CD4-positive, alpha-beta T cell (primary cell): Measurements from ENCODE around the gene ZNF831. TPM values are rescaled to one million over a fixed set of nuclear protein-coding genes. Genes with fewer than 3 reads are reported as not detected.

ENCODE experiments used
- ATAC-seq: fragments of 200-7000 bp; cut with Tn5 transposase; one replicate; pipeline ENCODE4 v1.10.0; 2022; ENCODE audit warnings: mild to moderate bottlenecking; ENCODE audit not compliant: poor library complexity
- CTCF ChIA-PET: fragments of 350-600 bp; sonication (Branson Sonifier 250); formaldehyde crosslinking; loops from one replicate; lab custom pipeline; 2021; ENCODE audit warnings: antibody characterized with exemption, inconsistent platforms; lab: Charles Lee
- POLR2A ChIA-PET: fragments of 350-600 bp; sonication (Branson Sonifier 250); formaldehyde crosslinking; loops from one replicate; lab custom pipeline; 2021; ENCODE audit warnings: antibody characterized with exemption, inconsistent platforms; lab: Charles Lee
- DNase-seq, 14 experiments: peaks; one replicate each; pipeline ENCODE4 v3.0.0-alpha.2; 2013 to 2020; ENCODE audit warnings: mixed read lengths in 2 of 14
- H3K27ac ChIP-seq, 2 donors: one replicate each; pipeline versions ENCODE4 v1.5.1 to v1.7.0; 2013; ENCODE audit warnings: low read length in 2 of 2, low read depth in 1 of 2, mild to moderate bottlenecking in 1 of 2
- H3K27me3 ChIP-seq, 2 experiments: 1 replicate in 1 of 2; 2 replicates in 1 of 2; pipeline versions ENCODE4 v1.6.1 to v1.7.0; 2013; ENCODE audit warnings: low read length in 2 of 2, control low read depth in 1 of 2, mild to moderate bottlenecking in 1 of 2, moderate library complexity in 1 of 2; ENCODE audit not compliant: insufficient read depth in 2 of 2, control insufficient read depth in 1 of 2
- H3K36me3 ChIP-seq: one replicate; pipeline ENCODE4 v1.6.1; 2013; ENCODE audit warnings: low read length, control low read depth; ENCODE audit not compliant: insufficient read depth
- H3K4me1 ChIP-seq: one replicate; pipeline ENCODE4 v1.6.1; 2013; ENCODE audit warnings: low read length, control low read depth; ENCODE audit not compliant: insufficient read depth
- H3K4me3 ChIP-seq: one replicate; pipeline ENCODE4 v1.5.1; 2013; ENCODE audit warnings: mild to moderate bottlenecking, low read length, moderate library complexity
- H3K9me3 ChIP-seq, 2 experiments: 1 replicate in 1 of 2; 2 replicates in 1 of 2; pipeline versions ENCODE4 v1.6.1 to v1.7.0; 2013; ENCODE audit warnings: low read length in 2 of 2, mild to moderate bottlenecking in 2 of 2, control low read depth in 1 of 2, moderate library complexity in 1 of 2; ENCODE audit not compliant: control insufficient read depth in 1 of 2, insufficient read depth in 1 of 2
- H3K27ac Mint-ChIP-seq: one replicate; pipeline ENCODE4 v1.8.0; 2020; ENCODE audit warnings: mixed read lengths
- H3K27me3 Mint-ChIP-seq: one replicate; pipeline ENCODE4 v1.8.0; 2021; ENCODE audit warnings: mixed read lengths
- H3K36me3 Mint-ChIP-seq: one replicate; pipeline ENCODE4 v1.8.0; 2021; ENCODE audit warnings: low read depth, mixed read lengths
- H3K4me1 Mint-ChIP-seq: one replicate; pipeline ENCODE4 v1.8.0; 2021; ENCODE audit warnings: low read depth, mixed read lengths
- H3K4me3 Mint-ChIP-seq: one replicate; pipeline ENCODE4 v1.8.0; 2020; ENCODE audit warnings: mild to moderate bottlenecking, mixed read lengths
- H3K9me3 Mint-ChIP-seq: one replicate; pipeline ENCODE4 v1.8.0; 2020; ENCODE audit warnings: mixed read lengths
- intact Hi-C, 2 experiments: fragments of 100-400 bp; cut with DNase I in 1 of 2; cut with micrococcal nuclease in 1 of 2; formaldehyde crosslinking; loops; one replicate each; pipeline versions ENCODE4 v1.15.1 to v1.9.0; 2023 to 2025; cut with DNase I, micrococcal nuclease
- total RNA-seq, 174 experiments: library from RNA in 2 of 174; stranded (reverse) in 2 of 174; gene quantifications; one replicate each; pipeline ENCODE4 v1.2.3 and lab custom pipeline; 2021 to 2026
- TF ChIP-seq, protein P1 (sequence below): fragments of 200-600 bp; IDR thresholded peaks from one replicate; pipeline ENCODE4 v1.8.0; 2022; ENCODE audit warnings: antibody characterized with exemption, mild to moderate bottlenecking

ZNF831 gene
- total RNA-seq, 2 experiments from 2014 or later, result 24.9 to 25.9 TPM

DNA sequence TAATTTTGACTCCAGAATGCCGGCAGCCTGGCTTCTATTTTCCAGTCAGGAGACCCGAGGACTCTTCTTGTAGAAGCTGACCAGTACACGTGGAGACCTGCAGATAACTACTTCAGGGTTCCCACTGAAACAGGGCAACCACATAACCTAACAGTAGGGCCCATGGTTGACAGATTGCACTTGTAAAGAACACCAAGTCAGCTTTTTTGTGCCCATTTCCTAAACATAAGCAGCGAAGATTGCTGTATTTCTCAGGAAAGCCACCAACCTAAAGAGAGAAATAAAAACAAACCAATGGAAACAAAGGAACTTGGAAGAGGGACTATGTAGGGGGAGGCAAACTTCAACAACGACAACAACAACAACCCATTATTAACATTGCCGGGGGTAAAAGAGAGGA is 86.7 kb downstream of the ZNF831 start:
- H3K9me3 ChIP-seq, result peaks cover 0 to 4% of the 10 kb centered on the region in 2 experiments
- Mint-ChIP-seq H3K4me1 (peaks cover 68% of the 10 kb centered on the region), H3K27me3 (no peaks in the 10 kb centered on the region), H3K27ac (peak overlapping the region; percentile 94), H3K4me3 (no peak overlapping the region), H3K36me3 (peaks cover 92% of the 10 kb centered on the region), H3K9me3 (peaks cover 14% of the 10 kb centered on the region)
- no peaks in the 10 kb centered on the region for H3K27me3 ChIP-seq
- peaks cover 45% of the 10 kb centered on the region for H3K36me3 ChIP-seq
- DNase-seq (no peak), ATAC-seq (no peak)
- CTCF ChIA-PET, result interaction anchor here (1.1 kb wide), 1 partner anchor 28 kb away, joined by 3 read pairs; no protein-coding TSS in a partner anchor
- no peak overlapping the region for H3K27ac ChIP-seq
- TF ChIP-seq, protein P1, sequence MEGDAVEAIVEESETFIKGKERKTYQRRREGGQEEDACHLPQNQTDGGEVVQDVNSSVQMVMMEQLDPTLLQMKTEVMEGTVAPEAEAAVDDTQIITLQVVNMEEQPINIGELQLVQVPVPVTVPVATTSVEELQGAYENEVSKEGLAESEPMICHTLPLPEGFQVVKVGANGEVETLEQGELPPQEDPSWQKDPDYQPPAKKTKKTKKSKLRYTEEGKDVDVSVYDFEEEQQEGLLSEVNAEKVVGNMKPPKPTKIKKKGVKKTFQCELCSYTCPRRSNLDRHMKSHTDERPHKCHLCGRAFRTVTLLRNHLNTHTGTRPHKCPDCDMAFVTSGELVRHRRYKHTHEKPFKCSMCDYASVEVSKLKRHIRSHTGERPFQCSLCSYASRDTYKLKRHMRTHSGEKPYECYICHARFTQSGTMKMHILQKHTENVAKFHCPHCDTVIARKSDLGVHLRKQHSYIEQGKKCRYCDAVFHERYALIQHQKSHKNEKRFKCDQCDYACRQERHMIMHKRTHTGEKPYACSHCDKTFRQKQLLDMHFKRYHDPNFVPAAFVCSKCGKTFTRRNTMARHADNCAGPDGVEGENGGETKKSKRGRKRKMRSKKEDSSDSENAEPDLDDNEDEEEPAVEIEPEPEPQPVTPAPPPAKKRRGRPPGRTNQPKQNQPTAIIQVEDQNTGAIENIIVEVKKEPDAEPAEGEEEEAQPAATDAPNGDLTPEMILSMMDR, result no peak
- peaks cover 23% of the 10 kb centered on the region for H3K4me1 ChIP-seq
- intact Hi-C loops, result loop anchor here in 1 of 2 experiments (5.0 kb wide), 2 partner anchors 128 to 152 kb away; no protein-coding TSS in a partner anchor
- POLR2A ChIA-PET, result no interaction called here
- no peak overlapping the region for H3K4me3 ChIP-seq

DNA sequence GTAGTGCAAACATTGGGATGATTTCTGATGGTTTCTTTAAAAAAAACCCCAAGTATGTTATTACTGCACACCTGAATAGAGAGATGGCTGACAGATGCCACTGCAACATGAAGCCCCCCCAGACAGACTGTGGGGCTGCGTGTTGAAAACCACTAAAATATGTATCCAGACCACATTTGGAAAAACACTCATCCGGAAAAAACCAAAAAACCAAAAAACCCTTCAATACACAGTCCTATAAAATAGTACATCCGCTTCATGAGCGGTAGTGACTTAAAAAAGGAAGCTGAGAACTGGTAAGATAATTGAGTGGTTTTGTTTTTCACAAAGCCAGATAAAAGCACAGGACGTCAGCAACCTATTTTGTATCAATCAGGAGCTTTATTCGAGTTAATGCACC is 89.7 kb downstream of the ZNF831 start:
- Histone ChIP-seq H3K27me3 (no peaks in the 10 kb centered on the region), H3K9me3 (peaks cover 0 to 4% of the 10 kb centered on the region in 2 experiments), H3K4me1 (peaks cover 23% of the 10 kb centered on the region), H3K27ac (peak overlapping the region; percentile 46 to 62), H3K36me3 (peaks cover 41% of the 10 kb centered on the region), H3K4me3 (no peak overlapping the region)
- peaks cover 82% of the 10 kb centered on the region for H3K4me1 Mint-ChIP-seq
- H3K27ac Mint-ChIP-seq, result peak overlapping the region; percentile 94
- intact Hi-C loops, result loop anchor here in 1 of 2 experiments (1.0 to 5.0 kb wide), 3 partner anchors 31 to 149 kb away; no protein-coding TSS in a partner anchor
- peaks cover 14% of the 10 kb centered on the region for H3K9me3 Mint-ChIP-seq
- H3K27me3 Mint-ChIP-seq, result no peaks in the 10 kb centered on the region
- H3K36me3 Mint-ChIP-seq, result peaks cover 78% of the 10 kb centered on the region
- DNase-seq, result peak in 9 of 14 experiments; percentile 7 to 72 (median 38)
- POLR2A ChIA-PET, result interaction anchor here (0.7 to 3.3 kb wide), 28 partner anchors 8 to 986 kb away, joined by 3 to 23 read pairs (median 5); partner anchors contain the start of genes ATP5F1E, FAM217B, PPP1R3D and PRELID3B
- peak; percentile 68 for ATAC-seq
- CTCF ChIA-PET, result interaction anchor here (0.9 to 2.1 kb wide), 3 partner anchors 10 to 165 kb away, joined by 5 to 12 read pairs (median 6); no protein-coding TSS in a partner anchor
- TF ChIP-seq, protein P1, result no peak
- peak overlapping the region; percentile 78 for H3K4me3 Mint-ChIP-seq

DNA sequence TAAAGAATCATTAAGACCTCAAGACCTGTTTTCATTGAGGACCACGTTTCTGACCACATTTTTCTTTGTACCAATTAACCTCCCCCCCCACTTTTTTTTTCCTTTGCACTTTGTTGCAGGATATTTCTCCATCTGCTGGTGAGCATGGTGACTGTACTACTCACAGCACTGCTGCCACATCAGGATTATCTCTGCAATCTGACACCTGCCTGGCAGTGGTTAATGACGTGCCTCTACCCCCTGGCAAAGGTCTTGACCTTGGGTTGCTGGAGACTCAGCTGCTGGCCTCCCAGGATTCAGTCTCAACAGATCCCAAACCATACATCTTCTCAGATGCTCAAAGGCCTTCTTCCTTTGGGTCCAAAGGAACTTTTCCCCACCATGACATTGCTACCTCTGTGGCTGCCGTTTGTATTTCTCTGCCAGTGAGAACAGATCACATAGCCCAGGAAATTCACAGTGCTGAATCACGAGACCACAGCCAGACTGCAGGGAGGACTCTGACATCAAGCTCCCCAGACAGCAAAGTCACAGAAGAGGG is 90.2 kb downstream of the ZNF831 start:
- intact Hi-C loops, result loop anchor here in 1 of 2 experiments (1.0 to 5.0 kb wide), 3 partner anchors 32 to 148 kb away; no protein-coding TSS in a partner anchor
- peak overlapping the region; percentile 46 to 51 for H3K27ac ChIP-seq
- Mint-ChIP-seq H3K9me3 (peaks cover 14% of the 10 kb centered on the region), H3K4me3 (peak overlapping the region; percentile 78), H3K4me1 (peaks cover 82% of the 10 kb centered on the region), H3K27me3 (no peaks in the 10 kb centered on the region), H3K27ac (peak overlapping the region; percentile 94), H3K36me3 (peaks cover 73% of the 10 kb centered on the region)
- DNase-seq (peak in 12 of 14 experiments; percentile 11 to 64 (median 30)), ATAC-seq (peak; percentile 63)
- ChIA-PET POLR2A (interaction anchor here (0.6 to 3.3 kb wide), 29 partner anchors 8 to 987 kb away, joined by 3 to 23 read pairs (median 5); partner anchors contain the start of genes ATP5F1E, FAM217B, PPP1R3D and PRELID3B), CTCF (interaction anchor here (0.6 to 2.1 kb wide), 5 partner anchors 11 to 701 kb away, joined by 3 to 12 read pairs (median 5); no protein-coding TSS in a partner anchor)
- no peak overlapping the region for H3K4me3 ChIP-seq
- H3K9me3 ChIP-seq, result peaks cover 0 to 4% of the 10 kb centered on the region in 2 experiments
- H3K27me3 ChIP-seq, result no peaks in the 10 kb centered on the region
- TF ChIP-seq, protein P1, result no peak
- peaks cover 40% of the 10 kb centered on the region for H3K36me3 ChIP-seq
- peaks cover 28% of the 10 kb centered on the region for H3K4me1 ChIP-seq
